H1 (cell line): Measurements from ENCODE around the gene FIZ1. TPM values are rescaled to one million over a fixed set of nuclear protein-coding genes. Genes with fewer than 3 reads are reported as not detected.

ENCODE experiments used
- CTCF ChIA-PET: fragments of 300-600 bp; sonication (Branson Sonifier 250); formaldehyde crosslinking; loops from one replicate; lab custom pipeline; 2021; ENCODE audit not compliant: partially characterized antibody; lab: Charles Lee
- POLR2A ChIA-PET: fragments of 300-600 bp; sonication (Branson Sonifier 250); formaldehyde crosslinking; loops from one replicate; lab custom pipeline; 2021; ENCODE audit warnings: inconsistent platforms; ENCODE audit not compliant: partially characterized antibody; lab: Charles Lee
- DNase-seq, 2 experiments: peaks; one replicate each; pipeline versions ENCODE4 v3.0.0 to v3.0.0-alpha.2; 2010 to 2022; ENCODE audit warnings: low spot score in 2 of 2, low read depth in 1 of 2, mixed read lengths in 1 of 2
- FAIRE-seq: peaks from 2 replicates; lab custom pipeline; 2011; peaks lifted over from hg19 to GRCh38; lab: Jason Lieb, UNC
- H2AFZ ChIP-seq: 2 replicates; pipeline ENCODE4 v1.8.1; 2012; ENCODE audit warnings: low read length, inconsistent platforms
- H2AK5ac ChIP-seq: 2 replicates; pipeline ENCODE4 v1.6.1; 2013; ENCODE audit warnings: low read depth, low read length
- H2BK120ac ChIP-seq: replicated peaks from 2 replicates; pipeline ENCODE3; 2013; ENCODE audit warnings: low read depth, low read length, inconsistent platforms
- H2BK12ac ChIP-seq: 2 replicates; pipeline ENCODE4 v1.6.1; 2013; ENCODE audit warnings: low read depth, low read length
- H2BK15ac ChIP-seq: 2 replicates; pipeline ENCODE4 v1.6.1; 2013; ENCODE audit warnings: low read length
- H2BK20ac ChIP-seq: 2 replicates; pipeline ENCODE4 v1.6.1; 2013; ENCODE audit warnings: low read length
- H2BK5ac ChIP-seq: 2 replicates; pipeline ENCODE4 v1.6.1; 2013; ENCODE audit warnings: low read depth, low read length
- H3K14ac ChIP-seq: 2 replicates; pipeline ENCODE4 v1.6.1; 2013; ENCODE audit warnings: inconsistent platforms; ENCODE audit not compliant: insufficient read length
- H3K18ac ChIP-seq: 2 replicates; pipeline ENCODE4 v1.6.1; 2013; ENCODE audit warnings: low read length; ENCODE audit errors: extremely low read depth
- H3K23ac ChIP-seq: 2 replicates; pipeline ENCODE4 v1.6.1; 2013; ENCODE audit warnings: inconsistent platforms; ENCODE audit not compliant: insufficient read length
- H3K23me2 ChIP-seq: 2 replicates; pipeline ENCODE4 v1.6.1; 2013; ENCODE audit warnings: low read depth, low read length
- H3K27ac ChIP-seq: 2 replicates; pipeline ENCODE4 v1.6.1; 2011; ENCODE audit warnings: low read depth, low read length, inconsistent platforms
- H3K27me3 ChIP-seq, 4 experiments: replicated peaks in 1 of 4; 1 replicate in 1 of 4; 2 replicates in 3 of 4; pipeline versions ENCODE4 v1.6.1 to v1.8.1; 2011 to 2013; ENCODE audit warnings: low read length in 3 of 4, mild to moderate bottlenecking in 3 of 4, inconsistent platforms in 2 of 4, mixed read lengths in 2 of 4, moderate library complexity in 1 of 4; ENCODE audit not compliant: control insufficient read depth in 3 of 4, insufficient read depth in 3 of 4; ENCODE audit errors: extremely low read depth in 1 of 4
- H3K36me3 ChIP-seq, 4 experiments: 2 replicates each; pipeline versions ENCODE4 v1.6.1 to v1.8.1; 2011 to 2013; ENCODE audit warnings: mild to moderate bottlenecking in 4 of 4, low read length in 3 of 4, moderate library complexity in 2 of 4, control low read depth in 1 of 4, inconsistent platforms in 1 of 4; ENCODE audit not compliant: insufficient read depth in 4 of 4, control insufficient read depth in 2 of 4
- H3K4ac ChIP-seq: replicated peaks from 2 replicates; pipeline ENCODE3; 2013; ENCODE audit warnings: low read length, low read depth, mixed read lengths, inconsistent platforms; ENCODE audit not compliant: insufficient read length
- H3K4me1 ChIP-seq, 4 experiments: replicated peaks in 1 of 4; 1 replicate in 1 of 4; 2 replicates in 3 of 4; pipeline versions ENCODE4 v1.6.1 to v1.8.1; 2011 to 2013; ENCODE audit warnings: low read length in 3 of 4, inconsistent platforms in 2 of 4, mixed read lengths in 1 of 4; ENCODE audit not compliant: insufficient read depth in 4 of 4, control insufficient read depth in 3 of 4
- H3K4me2 ChIP-seq, 2 experiments: 2 replicates each; pipeline versions ENCODE4 v1.6.1 to v1.8.1; 2011 to 2013; ENCODE audit warnings: low read depth in 2 of 2, low read length in 2 of 2, control low read depth in 1 of 2, inconsistent platforms in 1 of 2, mild to moderate bottlenecking in 1 of 2; ENCODE audit not compliant: insufficient read depth in 1 of 2
- H3K4me3 ChIP-seq, 4 experiments: fragments of 200-600, 300-600 bp in 1 of 4; sonication (generic), shearing (Covaris generic), sonication (Bioruptor Twin) in 1 of 4; 2 replicates each; pipeline versions ENCODE4 v1.5.1 to v1.8.1; 2011 to 2016; ENCODE audit warnings: low read length in 4 of 4, low read depth in 3 of 4, control low read depth in 2 of 4, inconsistent platforms in 2 of 4, mild to moderate bottlenecking in 2 of 4, mixed read lengths in 1 of 4, moderate library complexity in 1 of 4; ENCODE audit not compliant: insufficient read depth in 2 of 4; ENCODE audit errors: extremely low read depth in 1 of 4
- H3K56ac ChIP-seq: replicated peaks from 2 replicates; pipeline ENCODE3; 2013; ENCODE audit warnings: low read depth, mild to moderate bottlenecking, mixed read lengths, low read length, inconsistent platforms; ENCODE audit not compliant: insufficient read length
- H3K79me1 ChIP-seq: 2 replicates; pipeline ENCODE4 v1.6.1; 2013; ENCODE audit warnings: low read depth, low read length, control low read depth
- H3K79me2 ChIP-seq, 2 experiments: 2 replicates each; pipeline versions ENCODE4 v1.6.1 to v1.8.1; 2012 to 2013; ENCODE audit warnings: low read length in 2 of 2, mild to moderate bottlenecking in 2 of 2, inconsistent platforms in 1 of 2; ENCODE audit not compliant: insufficient read depth in 2 of 2, control insufficient read depth in 1 of 2
- H3K9ac ChIP-seq, 4 experiments: replicated peaks in 1 of 4; 1 replicate in 1 of 4; 2 replicates in 3 of 4; pipeline versions ENCODE4 v1.6.1 to v1.8.1; 2011 to 2013; ENCODE audit warnings: low read depth in 3 of 4, low read length in 3 of 4, control low read depth in 2 of 4, mild to moderate bottlenecking in 2 of 4, moderate library complexity in 2 of 4, inconsistent platforms in 1 of 4; ENCODE audit errors: extremely low read depth in 1 of 4
- H3K9me3 ChIP-seq, 2 experiments: 2 replicates each; pipeline versions ENCODE4 v1.6.1 to v1.8.1; 2012 to 2013; ENCODE audit warnings: mild to moderate bottlenecking in 2 of 2, moderate library complexity in 2 of 2, control low read depth in 1 of 2, inconsistent platforms in 1 of 2, low read depth in 1 of 2, low read length in 1 of 2, mixed read lengths in 1 of 2; ENCODE audit not compliant: insufficient read depth in 2 of 2
- H4K20me1 ChIP-seq, 2 experiments: replicated peaks in 1 of 2; 2 replicates each; pipeline versions ENCODE3 to v1.8.1; 2011 to 2013; ENCODE audit warnings: inconsistent platforms in 2 of 2, low read length in 2 of 2, mild to moderate bottlenecking in 1 of 2; ENCODE audit not compliant: insufficient read depth in 2 of 2, control insufficient read depth in 1 of 2
- H4K5ac ChIP-seq: 2 replicates; pipeline ENCODE4 v1.6.1; 2013; ENCODE audit warnings: low read length, low read depth, mixed read lengths, inconsistent platforms; ENCODE audit not compliant: insufficient read length
- H4K8ac ChIP-seq: 2 replicates; pipeline ENCODE4 v1.8.0; 2013; ENCODE audit warnings: mild to moderate bottlenecking, moderate library complexity, low read length, inconsistent platforms; ENCODE audit not compliant: insufficient read depth; ENCODE audit errors: extremely low read depth
- H4K91ac ChIP-seq: replicated peaks from 2 replicates; pipeline ENCODE3; 2013; ENCODE audit warnings: low read length, mixed read lengths, inconsistent platforms; ENCODE audit not compliant: insufficient read length
- EZH2 ChIP-seq: fragments of 200-600 bp; sonication (generic); IDR thresholded peaks from 2 replicates; pipeline ENCODE4 v1.7.1; 2012; ENCODE audit warnings: low read depth, mild to moderate bottlenecking, moderate library complexity, low read length, inconsistent platforms; ENCODE audit not compliant: severe bottlenecking
- KDM4A ChIP-seq: IDR thresholded peaks from one replicate; pipeline ENCODE4 v1.7.1; 2012; ENCODE audit warnings: low read depth, mild to moderate bottlenecking, moderate library complexity, low read length, inconsistent platforms; ENCODE audit not compliant: severe bottlenecking
- NANOG ChIP-seq: IDR thresholded peaks from 2 replicates; pipeline ENCODE4 v1.6.1; 2011; ENCODE audit warnings: low read length, low read depth, mild to moderate bottlenecking, inconsistent platforms; ENCODE audit not compliant: insufficient read depth, poor library complexity, severe bottlenecking
- NRF1 ChIP-seq: IDR thresholded peaks from 2 replicates; pipeline ENCODE4 v1.6.1; 2011; ENCODE audit warnings: mild to moderate bottlenecking, low read depth, low read length, improper control_type of control experiment
- SIN3A ChIP-seq, 2 experiments: IDR thresholded peaks in 1 of 2; conservative IDR thresholded peaks in 1 of 2; 2 replicates each; pipeline ENCODE4 v1.6.1; 2011 to 2012; ENCODE audit warnings: low read length in 2 of 2, improper control_type of control experiment in 1 of 2, low read depth in 1 of 2, mild to moderate bottlenecking in 1 of 2
- TAF1 ChIP-seq: IDR thresholded peaks from 2 replicates; pipeline ENCODE4 v1.6.1; 2011; ENCODE audit warnings: mild to moderate bottlenecking, low read depth, low read length
- TCF12 ChIP-seq: IDR thresholded peaks from 2 replicates; pipeline ENCODE4 v1.6.1; 2011; ENCODE audit warnings: low read depth, mild to moderate bottlenecking, low read length
- WGBS, 2 experiments: shearing (Covaris generic) in 1 of 2; methylation state at CpG; one replicate each; pipeline versions ENCODE4 v1.1.6 to v1.1.7; 2013 to 2015; ENCODE audit warnings: low lambda C conversion rate in 2 of 2, mixed read lengths in 2 of 2, inconsistent platforms in 1 of 2, low coverage in 1 of 2, missing lambda C conversion rate in 1 of 2; ENCODE audit not compliant: insufficient replicate concordance in 2 of 2, insufficient coverage in 1 of 2, insufficient read length in 1 of 2; ENCODE audit errors: extremely low coverage in 1 of 2, missing lambda C conversion rate in 1 of 2; 5-methylcytosine and 5-hydroxymethylcytosine counted together
- polyA plus RNA-seq, 7 experiments: library from polyadenylated mRNA; depleted of rRNA in 3 of 7; stranded (reverse) in 5 of 7; unstranded in 2 of 7; fragments of >200 nt in 5 of 7; fragments of 200-250 nt in 2 of 7; gene quantifications; 1 replicate in 5 of 7; 2 replicates in 1 of 7; 4 replicates in 1 of 7; pipeline versions ENCODE4 v1.2.1 to v1.2.3, GENCODE V29; 2011 to 2013; ENCODE audit warnings: missing spikeins in 2 of 7, mixed read lengths in 2 of 7
- total RNA-seq: library from RNA; stranded (reverse); fragmentation: NEBNext Ultra II Directional; extraction: Animal tissue kit (Norgen Biotek cat#: 25700); gene quantifications from 2 replicates; pipeline ENCODE4 v1.2.1, GENCODE V29; 2021
- TF ChIP-seq, protein P1 (sequence below): IDR thresholded peaks from 2 replicates; pipeline ENCODE4 v1.6.1; 2012; ENCODE audit warnings: low read length, inconsistent platforms

Gene FIZ1
- total and polyA plus RNA-seq, 2 of the 8 experiments (the other 6 are each of a cell fraction or from before 2014, with no cell fraction given), result 9.1 to 18.5 TPM

DNA sequence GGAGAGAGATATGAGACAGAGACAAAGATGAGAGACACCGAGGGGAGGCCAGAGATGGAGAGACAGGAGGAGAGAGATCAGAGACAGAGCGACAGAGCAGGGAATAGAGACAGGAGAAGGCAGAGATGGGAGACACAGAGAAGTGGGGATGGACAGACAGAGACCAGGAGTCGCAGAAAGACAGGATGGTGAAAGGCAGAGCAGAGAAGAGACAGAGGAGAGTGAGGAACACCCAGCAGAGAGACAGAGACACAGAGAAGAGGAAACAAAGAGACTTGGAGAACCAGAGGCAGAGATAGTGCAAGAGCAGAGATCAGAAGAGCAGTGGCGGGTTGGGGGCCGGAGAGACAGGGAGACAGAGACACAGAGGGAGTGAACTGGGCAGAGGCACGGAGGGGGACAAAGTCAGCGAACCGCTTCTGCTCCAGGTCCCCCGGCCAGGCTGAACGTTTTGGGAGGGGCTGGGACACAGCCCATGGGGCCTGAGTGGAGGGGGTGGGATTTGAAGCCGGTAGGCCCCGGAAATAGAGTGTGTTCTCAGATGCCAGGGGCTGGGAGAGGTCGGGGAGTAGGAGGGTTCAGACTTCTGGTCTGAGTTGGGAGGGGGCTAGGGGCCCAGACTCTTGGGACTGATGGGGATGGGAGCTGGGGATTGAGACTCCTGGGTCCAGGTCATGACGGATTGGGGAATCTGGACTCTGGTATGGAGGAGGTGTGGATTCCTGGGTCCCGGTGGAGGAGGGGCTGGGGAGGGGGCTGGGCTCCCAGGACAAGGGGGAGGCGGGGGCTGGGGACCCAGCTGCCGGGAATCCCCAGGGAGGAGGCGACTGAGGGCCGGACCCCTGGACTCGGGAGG lies 19.3 kb downstream of the FIZ1 start:
- Histone ChIP-seq H4K5ac (peak overlapping the region; percentile 100), H3K9me3 (no peaks in the 10 kb centered on the region), H4K91ac (peak overlapping the region; percentile 85), H3K56ac (peak overlapping the region; percentile 91), H2BK120ac (no peak overlapping the region), H3K27me3 (no peaks in the 10 kb centered on the region), H3K18ac (peak overlapping the region; percentile 96; the same call in 1 of the 2 replicates), H4K8ac (peak overlapping the region; percentile 97), H4K20me1 (peaks cover 0 to 4% of the 10 kb centered on the region in 2 experiments), H2AK5ac (peak overlapping the region; percentile 75; the same call in 1 of the 2 replicates), H3K9ac (peak overlapping the region; percentile 70 to 80 (median 73)), H2AFZ (no peak overlapping the region), H3K79me1 (peaks cover 8% of the 10 kb centered on the region; the same call in 1 of the 2 replicates), H3K4me3 (peak overlapping the region; percentile 73 to 92 (median 74)), H3K14ac (no peak overlapping the region), H2BK12ac (no peak overlapping the region), H3K27ac (peak overlapping the region; percentile 81; the same call in 1 of the 2 replicates), H3K4ac (peak overlapping the region; percentile 80), H3K4me1 (no peaks in the 10 kb centered on the region), H2BK20ac (no peak overlapping the region), H3K36me3 (peaks cover 7 to 23% (median 9%) of the 10 kb centered on the region in 4 experiments; a peak in 7 of 8 replicates), H2BK15ac (0 out of 2 replicates have a peak overlapping the region, but pooled peaks have one; percentile 88), H2BK5ac (peak overlapping the region; percentile 92; the same call in 1 of the 2 replicates), H3K79me2 (peaks cover 5 to 6% of the 10 kb centered on the region in 2 experiments; a peak in 3 of 4 replicates), H3K23ac (no peak overlapping the region), H3K4me2 (peak overlapping the region; percentile 74 to 99), H3K23me2 (peaks cover 6% of the 10 kb centered on the region; the same call in 1 of the 2 replicates)
- 21% methylated on average over 13 of the region's 20 CpGs; no CpG with 5 or more reads in 1 of the 2 experiments for WGBS, 2 experiments
- peak in 1 of 2 experiments; percentile 60 for DNase-seq
- ChIA-PET POLR2A (interaction anchor here (0.6 to 2.7 kb wide), 9 partner anchors 9 to 300 kb away, joined by 3 to 27 read pairs (median 3); partner anchors contain the start of genes FIZ1, HSPBP1 and ZNF865), CTCF (interaction anchor here (1.1 to 1.4 kb wide), 2 partner anchors 23 to 113 kb away, joined by 3 to 4 read pairs; no protein-coding TSS in a partner anchor)
- FAIRE-seq, result no peak
- TF ChIP-seq TCF12 (no peak), KDM4A (no peak), EZH2 (no peak), NRF1 (no peak), NANOG (no peak), TAF1 (no peak), SIN3A (conservative IDR thresholded peaks at IDR 0.05 in 1 of 2, IDR thresholded peaks at IDR 0.05 in 1 of 2; ENCODE audit: low read depth in 1 of 2, low read length in 2 of 2) (no peak)
- TF ChIP-seq, protein P1, sequence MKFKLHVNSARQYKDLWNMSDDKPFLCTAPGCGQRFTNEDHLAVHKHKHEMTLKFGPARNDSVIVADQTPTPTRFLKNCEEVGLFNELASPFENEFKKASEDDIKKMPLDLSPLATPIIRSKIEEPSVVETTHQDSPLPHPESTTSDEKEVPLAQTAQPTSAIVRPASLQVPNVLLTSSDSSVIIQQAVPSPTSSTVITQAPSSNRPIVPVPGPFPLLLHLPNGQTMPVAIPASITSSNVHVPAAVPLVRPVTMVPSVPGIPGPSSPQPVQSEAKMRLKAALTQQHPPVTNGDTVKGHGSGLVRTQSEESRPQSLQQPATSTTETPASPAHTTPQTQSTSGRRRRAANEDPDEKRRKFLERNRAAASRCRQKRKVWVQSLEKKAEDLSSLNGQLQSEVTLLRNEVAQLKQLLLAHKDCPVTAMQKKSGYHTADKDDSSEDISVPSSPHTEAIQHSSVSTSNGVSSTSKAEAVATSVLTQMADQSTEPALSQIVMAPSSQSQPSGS, result no peak
